ENCODE data around the gene PLCL1. TPM values are rescaled to one million over a fixed set of nuclear protein-coding genes. Genes with fewer than 3 reads are reported as not detected.

PLCL1 gene
- total RNA-seq, 1 experiment from 2014 or later: 1.6 TPM

- H3K27ac Mint-ChIP-seq (ENCODE audit: unreplicated experiment): no peak overlapping the region
- H3K36me3 ChIP-seq (ENCODE audit: control insufficient read depth, insufficient read depth, low read length): no peaks in the 10 kb centered on the region
Measured at GRCh38 chr2:197972061-197972460, 167.7 kb downstream of the PLCL1 start.

GRCh38 chr2:197972587-197972986 is 168.2 kb downstream of the PLCL1 start:
- Histone ChIP-seq H3K36me3 (ENCODE audit: control insufficient read depth, insufficient read depth, low read length) (no peaks in the 10 kb centered on the region), H3K27me3 (replicated peaks; ENCODE audit: control insufficient read depth, insufficient read depth, low read length) (no peaks in the 10 kb centered on the region), H3K4me1 (no peaks in the 10 kb centered on the region), H3K9me3 (no peaks in the 10 kb centered on the region), H3K4me3 (ENCODE audit: low read depth, low read length) (no peak overlapping the region)
- ChIA-PET CTCF (no interaction called here), POLR2A (no interaction called here)
- H3K9me3 Mint-ChIP-seq (ENCODE audit: unreplicated experiment): no peaks in the 10 kb centered on the region
- intact Hi-C loops (cut with micrococcal nuclease; ENCODE audit: unreplicated experiment): no loop called here
- peaks cover 8% of the 10 kb centered on the region for H3K27me3 Mint-ChIP-seq (ENCODE audit: insufficient read depth, unreplicated experiment)
- no peaks in the 10 kb centered on the region for H3K36me3 Mint-ChIP-seq (ENCODE audit: insufficient read depth, unreplicated experiment)
- BruUV-seq (replicated peaks): no TSS peak
- no peak overlapping the region for H3K27ac Mint-ChIP-seq (ENCODE audit: unreplicated experiment)
- TF ChIP-seq CTCF (IDR thresholded peaks at IDR 0.05; ENCODE audit: insufficient read depth in 1 of 2, low read depth in 1 of 2, low read length in 1 of 2, severe bottlenecking in 1 of 2, unreplicated experiment in 1 of 2): no peak
- no peaks in the 10 kb centered on the region for H3K4me1 Mint-ChIP-seq (ENCODE audit: low read depth, unreplicated experiment)
- no peak for DNase-seq
- no peak overlapping the region for H3K4me3 Mint-ChIP-seq (ENCODE audit: unreplicated experiment)

More at GRCh38 chr2:197972061-197972460, 167.7 kb downstream of the PLCL1 start:
- no peaks in the 10 kb centered on the region for H3K9me3 ChIP-seq
- no peak for DNase-seq
- no peak overlapping the region for H3K4me3 ChIP-seq (ENCODE audit: low read depth, low read length)
- no TSS peak for BruUV-seq (replicated peaks)
- Mint-ChIP-seq H3K9me3 (ENCODE audit: unreplicated experiment) (no peaks in the 10 kb centered on the region), H3K4me3 (ENCODE audit: unreplicated experiment) (no peak overlapping the region), H3K36me3 (ENCODE audit: insufficient read depth, unreplicated experiment) (no peaks in the 10 kb centered on the region), H3K27me3 (ENCODE audit: insufficient read depth, unreplicated experiment) (peaks cover 8% of the 10 kb centered on the region), H3K4me1 (ENCODE audit: low read depth, unreplicated experiment) (no peaks in the 10 kb centered on the region)
- ChIA-PET CTCF (no interaction called here), POLR2A (no interaction called here)
- H3K4me1 ChIP-seq: no peaks in the 10 kb centered on the region
- intact Hi-C loops (cut with micrococcal nuclease; ENCODE audit: unreplicated experiment): no loop called here
- H3K27me3 ChIP-seq (replicated peaks; ENCODE audit: control insufficient read depth, insufficient read depth, low read length): no peaks in the 10 kb centered on the region
- TF ChIP-seq CTCF (IDR thresholded peaks at IDR 0.05; ENCODE audit: insufficient read depth in 1 of 2, low read depth in 1 of 2, low read length in 1 of 2, severe bottlenecking in 1 of 2, unreplicated experiment in 1 of 2): no peak

GRCh38 chr2:197973772-197974171 is 169.4 kb downstream of the PLCL1 start:
- Mint-ChIP-seq H3K4me3 (ENCODE audit: unreplicated experiment) (no peak overlapping the region), H3K36me3 (ENCODE audit: insufficient read depth, unreplicated experiment) (no peaks in the 10 kb centered on the region), H3K27me3 (ENCODE audit: insufficient read depth, unreplicated experiment) (peaks cover 8% of the 10 kb centered on the region), H3K27ac (ENCODE audit: unreplicated experiment) (no peak overlapping the region), H3K9me3 (ENCODE audit: unreplicated experiment) (no peaks in the 10 kb centered on the region), H3K4me1 (ENCODE audit: low read depth, unreplicated experiment) (no peaks in the 10 kb centered on the region)
- no peak for TF ChIP-seq CTCF (IDR thresholded peaks at IDR 0.05; ENCODE audit: insufficient read depth in 1 of 2, low read depth in 1 of 2, low read length in 1 of 2, severe bottlenecking in 1 of 2, unreplicated experiment in 1 of 2)
- Histone ChIP-seq H3K36me3 (ENCODE audit: control insufficient read depth, insufficient read depth, low read length) (no peaks in the 10 kb centered on the region), H3K4me3 (ENCODE audit: low read depth, low read length) (no peak overlapping the region), H3K9me3 (no peaks in the 10 kb centered on the region), H3K27me3 (replicated peaks; ENCODE audit: control insufficient read depth, insufficient read depth, low read length) (no peaks in the 10 kb centered on the region), H3K4me1 (no peaks in the 10 kb centered on the region)
- ChIA-PET CTCF (no interaction called here), POLR2A (no interaction called here)
- no TSS peak for BruUV-seq (replicated peaks)
- intact Hi-C loops (cut with micrococcal nuclease; ENCODE audit: unreplicated experiment): no loop called here
- DNase-seq: no peak
